ENCODE results near the gene ASB3.

The ASB3 gene

DNA sequence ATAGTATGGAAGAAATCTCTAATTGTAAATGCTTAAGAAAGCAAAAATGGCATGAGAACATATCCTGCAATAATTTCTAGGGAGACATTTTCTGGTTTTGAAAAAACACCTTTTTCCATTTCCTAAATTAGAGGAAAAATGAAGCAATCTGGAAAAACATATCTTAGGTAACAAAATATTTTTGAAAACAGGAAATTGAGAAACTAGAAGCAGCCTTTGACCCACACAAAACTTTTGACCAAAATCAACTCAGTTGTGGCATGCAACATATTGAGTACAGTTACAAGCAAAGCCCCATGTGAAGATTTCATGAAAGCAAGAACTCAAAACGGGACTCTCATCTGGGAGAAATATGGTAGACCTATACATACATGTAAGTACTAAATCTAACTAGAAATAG, 47.7 kb downstream of the ASB3 start:
- Histone ChIP-seq H3K9ac (no peak overlapping the region), H3K4me2 (no peak overlapping the region)
- TF ChIP-seq, protein P1, sequence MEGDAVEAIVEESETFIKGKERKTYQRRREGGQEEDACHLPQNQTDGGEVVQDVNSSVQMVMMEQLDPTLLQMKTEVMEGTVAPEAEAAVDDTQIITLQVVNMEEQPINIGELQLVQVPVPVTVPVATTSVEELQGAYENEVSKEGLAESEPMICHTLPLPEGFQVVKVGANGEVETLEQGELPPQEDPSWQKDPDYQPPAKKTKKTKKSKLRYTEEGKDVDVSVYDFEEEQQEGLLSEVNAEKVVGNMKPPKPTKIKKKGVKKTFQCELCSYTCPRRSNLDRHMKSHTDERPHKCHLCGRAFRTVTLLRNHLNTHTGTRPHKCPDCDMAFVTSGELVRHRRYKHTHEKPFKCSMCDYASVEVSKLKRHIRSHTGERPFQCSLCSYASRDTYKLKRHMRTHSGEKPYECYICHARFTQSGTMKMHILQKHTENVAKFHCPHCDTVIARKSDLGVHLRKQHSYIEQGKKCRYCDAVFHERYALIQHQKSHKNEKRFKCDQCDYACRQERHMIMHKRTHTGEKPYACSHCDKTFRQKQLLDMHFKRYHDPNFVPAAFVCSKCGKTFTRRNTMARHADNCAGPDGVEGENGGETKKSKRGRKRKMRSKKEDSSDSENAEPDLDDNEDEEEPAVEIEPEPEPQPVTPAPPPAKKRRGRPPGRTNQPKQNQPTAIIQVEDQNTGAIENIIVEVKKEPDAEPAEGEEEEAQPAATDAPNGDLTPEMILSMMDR (conservative IDR thresholded peaks at IDR 0.05; ENCODE audit: low read depth, low read length), result no peak

DNA sequence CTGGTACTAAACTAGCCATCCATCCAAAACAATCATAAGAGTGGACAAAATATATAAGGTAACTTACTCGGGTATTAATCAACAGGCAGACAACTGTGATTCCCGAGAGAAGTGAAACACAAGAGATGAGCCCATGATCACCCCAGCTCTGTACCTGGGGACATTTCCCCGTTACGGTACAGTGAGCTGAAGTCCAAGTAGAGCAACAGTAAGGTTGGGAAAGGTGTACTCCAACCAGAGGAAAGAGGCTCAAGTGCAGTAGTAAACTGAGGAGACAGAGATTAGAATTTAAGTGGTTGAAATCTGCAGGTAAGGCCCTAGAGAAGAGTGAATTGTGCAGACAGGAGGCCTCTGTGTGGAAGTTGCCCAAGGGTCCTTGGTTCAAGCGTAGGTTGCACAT, 49.7 kb downstream of the ASB3 start:
- Histone ChIP-seq H3K4me1 (ENCODE audit: low read depth, poor library complexity, severe bottlenecking) (no peaks in the 10 kb centered on the region), H3K4me3 (IDR thresholded peaks at IDR 0.05; ENCODE audit: insufficient read depth, low read depth, low read length) (no peak overlapping the region), H3K27ac (no peak overlapping the region), H3K36me3 (ENCODE audit: insufficient read depth) (no peaks in the 10 kb centered on the region), H4K20me1 (ENCODE audit: insufficient read depth) (no peaks in the 10 kb centered on the region), H2AFZ (ENCODE audit: low read depth) (no peak overlapping the region), H3K79me2 (ENCODE audit: insufficient read depth, low read depth) (no peaks in the 10 kb centered on the region), H3K27me3 (ENCODE audit: insufficient read depth, low read depth) (no peaks in the 10 kb centered on the region), H3K4me2 (no peak overlapping the region), H3K9ac (no peak overlapping the region)
- TF ChIP-seq, protein P1 (conservative IDR thresholded peaks at IDR 0.05; ENCODE audit: low read depth, low read length), result no peak

More for the DNA sequence above, 47.7 kb downstream of the ASB3 start:
- no peak overlapping the region for H3K4me3 ChIP-seq (IDR thresholded peaks at IDR 0.05; ENCODE audit: insufficient read depth, low read depth, low read length)
- no peaks in the 10 kb centered on the region for H3K27me3 ChIP-seq (ENCODE audit: insufficient read depth, low read depth)
- no peaks in the 10 kb centered on the region for H3K4me1 ChIP-seq (ENCODE audit: low read depth, poor library complexity, severe bottlenecking)
- no peaks in the 10 kb centered on the region for H4K20me1 ChIP-seq (ENCODE audit: insufficient read depth)
- no peak overlapping the region for H2AFZ ChIP-seq (ENCODE audit: low read depth)
- no peak overlapping the region for H3K27ac ChIP-seq
- no peaks in the 10 kb centered on the region for H3K36me3 ChIP-seq (ENCODE audit: insufficient read depth)
- H3K79me2 ChIP-seq (ENCODE audit: insufficient read depth, low read depth), result no peaks in the 10 kb centered on the region

DNA sequence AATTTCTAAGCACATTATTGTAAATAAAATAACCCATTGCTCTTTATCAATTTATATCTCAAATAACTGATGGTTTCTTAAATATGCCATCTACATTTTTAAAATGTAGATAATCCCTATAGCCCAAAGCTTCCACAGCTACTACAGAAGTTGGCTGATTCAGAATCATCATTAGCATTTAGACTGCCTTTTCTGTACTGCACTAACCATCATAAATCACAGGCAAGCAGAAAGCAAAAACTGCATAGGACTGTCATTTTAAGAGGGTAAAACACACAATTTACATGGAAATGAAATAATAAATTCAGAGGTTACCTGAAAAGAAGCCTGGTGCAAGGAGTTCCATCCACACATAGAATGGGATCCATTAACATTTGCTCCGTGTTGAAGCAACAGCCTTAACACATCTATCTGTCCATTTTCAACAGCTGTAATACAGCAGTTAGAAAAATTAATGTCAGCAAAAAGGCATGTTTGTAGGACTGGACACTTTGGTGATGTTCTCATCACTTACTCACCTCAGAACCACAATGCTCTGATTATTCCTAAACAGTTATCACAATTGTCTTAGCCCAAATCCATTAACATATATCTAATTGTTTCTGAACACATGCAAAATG, 57.5 kb downstream of the ASB3 start:
- Histone ChIP-seq H4K20me1 (ENCODE audit: insufficient read depth) (no peaks in the 10 kb centered on the region), H3K4me1 (ENCODE audit: low read depth, poor library complexity, severe bottlenecking) (peaks cover 3% of the 10 kb centered on the region), H3K4me3 (IDR thresholded peaks at IDR 0.05; ENCODE audit: insufficient read depth, low read depth, low read length) (no peak overlapping the region), H3K27me3 (ENCODE audit: insufficient read depth, low read depth) (no peaks in the 10 kb centered on the region), H3K9ac (no peak overlapping the region), H2AFZ (ENCODE audit: low read depth) (no peak overlapping the region), H3K36me3 (ENCODE audit: insufficient read depth) (no peaks in the 10 kb centered on the region), H3K79me2 (ENCODE audit: insufficient read depth, low read depth) (no peaks in the 10 kb centered on the region), H3K27ac (no peak overlapping the region), H3K4me2 (no peak overlapping the region)
- TF ChIP-seq, protein P1 (conservative IDR thresholded peaks at IDR 0.05; ENCODE audit: low read depth, low read length), result no peak

DNA sequence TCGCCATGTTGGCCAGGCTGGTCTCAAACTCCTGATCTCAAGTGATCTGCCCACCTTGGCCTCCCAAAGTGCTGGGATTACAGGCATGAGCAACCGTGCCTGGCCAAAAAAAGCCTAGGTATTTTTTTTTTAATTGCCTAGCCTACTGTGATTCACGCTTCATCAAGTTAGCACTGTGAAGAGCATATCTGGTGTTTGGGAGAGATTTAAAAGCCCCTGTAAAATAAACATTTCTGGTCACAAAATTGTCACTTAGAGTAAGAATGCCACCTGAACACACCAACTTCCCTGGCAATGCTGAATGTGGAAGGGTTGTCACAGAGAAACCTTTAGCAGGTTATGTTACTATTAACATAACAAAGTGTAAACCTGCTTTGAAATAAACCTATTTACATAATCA, 58.8 kb downstream of the ASB3 start:
- TF ChIP-seq, protein P1 (conservative IDR thresholded peaks at IDR 0.05; ENCODE audit: low read depth, low read length), result no peak
- H4K20me1 ChIP-seq (ENCODE audit: insufficient read depth), result no peaks in the 10 kb centered on the region
- H2AFZ ChIP-seq (ENCODE audit: low read depth), result no peak overlapping the region

More for the DNA sequence above, 58.8 kb downstream of the ASB3 start:
- no peak overlapping the region for H3K9ac ChIP-seq
- peaks cover 3% of the 10 kb centered on the region for H3K4me1 ChIP-seq (ENCODE audit: low read depth, poor library complexity, severe bottlenecking)
- no peak overlapping the region for H3K4me3 ChIP-seq (IDR thresholded peaks at IDR 0.05; ENCODE audit: insufficient read depth, low read depth, low read length)
- no peak overlapping the region for H3K4me2 ChIP-seq
- H3K27ac ChIP-seq, result no peak overlapping the region
- no peaks in the 10 kb centered on the region for H3K27me3 ChIP-seq (ENCODE audit: insufficient read depth, low read depth)
- H3K79me2 ChIP-seq (ENCODE audit: insufficient read depth, low read depth), result no peaks in the 10 kb centered on the region
- no peaks in the 10 kb centered on the region for H3K36me3 ChIP-seq (ENCODE audit: insufficient read depth)
